Right lobe of liver (tissue), 6 donors: Measurements from ENCODE around the gene SEC31A. TPM values are rescaled to one million over a fixed set of nuclear protein-coding genes. Genes with fewer than 3 reads are reported as not detected.

Experiments used
- ATAC-seq, 4 donors: fragments of 200-7000 bp; cut with Tn5 transposase; one replicate each; pipeline ENCODE4 v1.9.1; 2020; ENCODE audit warnings: mild to moderate bottlenecking in 4 of 4, moderate library complexity in 4 of 4
- DNase-seq, 3 donors: peaks; one replicate each; pipeline ENCODE4 v3.0.0-alpha.2; 2020
- H3K27ac ChIP-seq, 3 donors: fragments of 200-600 bp; one replicate each; pipeline ENCODE4 v1.8.0; 2022
- H3K27me3 ChIP-seq, 2 donors: fragments of 200-600 bp; one replicate each; pipeline ENCODE4 v1.8.0; 2022
- H3K36me3 ChIP-seq, 4 donors: fragments of 200-600 bp; sonication (generic) in 1 of 4; one replicate each; pipeline versions ENCODE4 v1.5.1 to v1.8.0; 2017 to 2022; ENCODE audit warnings: control low read depth in 1 of 4
- H3K4me1 ChIP-seq, 4 donors: fragments of 200-600 bp; sonication (generic) in 1 of 4; one replicate each; pipeline versions ENCODE4 v1.5.1 to v1.8.0; 2017 to 2022; ENCODE audit warnings: control low read depth in 1 of 4
- H3K4me3 ChIP-seq, 3 donors: fragments of 200-600 bp; one replicate each; pipeline ENCODE4 v1.8.0; 2022
- H3K9me3 ChIP-seq, 4 donors: fragments of 200-600 bp; sonication (generic) in 1 of 4; one replicate each; pipeline versions ENCODE4 v1.5.1 to v1.8.0; 2017 to 2022; ENCODE audit warnings: control low read depth in 1 of 4
- POLR2A ChIP-seq: fragments of 450-650 bp; IDR thresholded peaks from one replicate; pipeline ENCODE4 v1.6.1; 2017; ENCODE audit warnings: antibody characterized with exemption, mild to moderate bottlenecking
- WGBS: methylation state at CpG from one replicate; pipeline ENCODE4 v1.1.6; 2018; ENCODE audit warnings: low coverage, low lambda C conversion rate; ENCODE audit not compliant: insufficient coverage; ENCODE audit errors: missing lambda C conversion rate; 5-methylcytosine and 5-hydroxymethylcytosine counted together
- intact Hi-C, 2 donors: fragments of 100-400 bp; cut with DNase I; formaldehyde crosslinking; loops; one replicate each; pipeline versions ENCODE4 v1.11.2 to v1.14.1; 2022
- total RNA-seq, 6 experiments: library from RNA; depleted of rRNA in 2 of 6; stranded (reverse); fragments of >200 nt in 2 of 6; fragmentation: NEBNext Ultra II Directional in 3 of 6; extraction: Animal tissue kit (Norgen Biotek cat#: 25700) in 3 of 6; gene quantifications; one replicate each; pipeline versions ENCODE4 v1.1.0 to v1.2.4, GENCODE V29; 2016 to 2023
- TF ChIP-seq, protein P1 (sequence below), 4 donors: fragments of 200-600 bp in 3 of 4; fragments of 450-650 bp in 1 of 4; IDR thresholded peaks; one replicate each; pipeline versions ENCODE4 v1.5.1 to v1.8.0; 2016 to 2022; ENCODE audit warnings: antibody characterized with exemption in 4 of 4, mild to moderate bottlenecking in 2 of 4
- donor health status: DM: no; HTN: yes; CAD: no.
- donor health status: DM: no; HTN: no; CAD: no.
- donor health status: DM: no; HTN: no; CAD: no.
- donor health status: DM: no; HTN: yes; CAD: no.
- donor health status: DM: no; HTN: yes; CAD: no.

The SEC31A gene
- total RNA-seq, 6 experiments from 2014 or later = 117 to 161 (median 128) TPM

GRCh38 chr4:82909326-82909725, 18.4 kb upstream of the SEC31A start:
- no peak for ATAC-seq
- Histone ChIP-seq H3K4me1 (no peaks in the 10 kb centered on the region), H3K36me3 (peaks cover 0 to 14% (median 7%) of the 10 kb centered on the region in 4 donors), H3K4me3 (no peak overlapping the region), H3K9me3 (no peaks in the 10 kb centered on the region), H3K27me3 (no peaks in the 10 kb centered on the region), H3K27ac (no peak overlapping the region)
- WGBS = 89% methylated on average over 1 of the region's 1 CpG
- TF ChIP-seq, protein P1, sequence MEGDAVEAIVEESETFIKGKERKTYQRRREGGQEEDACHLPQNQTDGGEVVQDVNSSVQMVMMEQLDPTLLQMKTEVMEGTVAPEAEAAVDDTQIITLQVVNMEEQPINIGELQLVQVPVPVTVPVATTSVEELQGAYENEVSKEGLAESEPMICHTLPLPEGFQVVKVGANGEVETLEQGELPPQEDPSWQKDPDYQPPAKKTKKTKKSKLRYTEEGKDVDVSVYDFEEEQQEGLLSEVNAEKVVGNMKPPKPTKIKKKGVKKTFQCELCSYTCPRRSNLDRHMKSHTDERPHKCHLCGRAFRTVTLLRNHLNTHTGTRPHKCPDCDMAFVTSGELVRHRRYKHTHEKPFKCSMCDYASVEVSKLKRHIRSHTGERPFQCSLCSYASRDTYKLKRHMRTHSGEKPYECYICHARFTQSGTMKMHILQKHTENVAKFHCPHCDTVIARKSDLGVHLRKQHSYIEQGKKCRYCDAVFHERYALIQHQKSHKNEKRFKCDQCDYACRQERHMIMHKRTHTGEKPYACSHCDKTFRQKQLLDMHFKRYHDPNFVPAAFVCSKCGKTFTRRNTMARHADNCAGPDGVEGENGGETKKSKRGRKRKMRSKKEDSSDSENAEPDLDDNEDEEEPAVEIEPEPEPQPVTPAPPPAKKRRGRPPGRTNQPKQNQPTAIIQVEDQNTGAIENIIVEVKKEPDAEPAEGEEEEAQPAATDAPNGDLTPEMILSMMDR (IDR thresholded peaks at IDR 0.05) = no peak
- no peak for TF ChIP-seq POLR2A
- intact Hi-C loops = loop anchor here in 1 of 2 donors (10.0 kb wide), 1 partner anchor 95 kb away; no protein-coding TSS in a partner anchor
- DNase-seq = no peak

DNA sequence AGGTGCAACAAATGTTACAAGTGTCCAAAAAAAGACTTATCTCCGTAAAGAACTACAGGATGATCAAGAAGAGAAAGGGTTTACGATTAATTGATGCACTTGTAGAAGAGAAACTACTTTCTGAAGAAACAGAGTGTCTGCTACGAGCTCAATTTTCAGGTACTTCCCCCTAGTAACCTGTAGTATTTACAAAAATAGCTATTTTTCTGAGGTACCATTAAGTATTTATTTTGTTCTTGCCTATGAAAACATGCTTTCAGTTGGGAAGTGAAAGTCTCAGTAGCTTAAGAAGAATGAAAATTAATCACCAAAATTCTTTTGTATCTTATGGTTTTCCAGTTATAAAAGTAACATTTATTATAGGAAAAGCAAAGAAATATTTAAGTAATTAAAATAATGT, 15.5 kb upstream of the SEC31A start:
- no peaks in the 10 kb centered on the region for H3K27me3 ChIP-seq
- no peaks in the 10 kb centered on the region for H3K9me3 ChIP-seq
- no peak overlapping the region for H3K4me3 ChIP-seq
- no peak for DNase-seq
- H3K27ac ChIP-seq = no peak overlapping the region
- no peak for ATAC-seq
- H3K4me1 ChIP-seq = no peaks in the 10 kb centered on the region
- WGBS = 91% methylated on average over 3 of the region's 3 CpGs
- intact Hi-C loops = loop anchor here in 1 of 2 donors (10.0 kb wide), 1 partner anchor 98 kb away; no protein-coding TSS in a partner anchor
- TF ChIP-seq, protein P1 (IDR thresholded peaks at IDR 0.05) = no peak
- TF ChIP-seq POLR2A = no peak
- H3K36me3 ChIP-seq = peaks cover 0 to 14% (median 6%) of the 10 kb centered on the region in 4 donors

- H3K27me3 ChIP-seq = no peaks in the 10 kb centered on the region
- no peak overlapping the region for H3K27ac ChIP-seq
- DNase-seq (no peak), ATAC-seq (no peak)
- H3K36me3 ChIP-seq = peaks cover 0 to 14% (median 4%) of the 10 kb centered on the region in 4 donors
- intact Hi-C loops = loop anchor here in 1 of 2 donors (10.0 kb wide), 1 partner anchor 100 kb away; no protein-coding TSS in a partner anchor
- TF ChIP-seq, protein P1 (IDR thresholded peaks at IDR 0.05) = no peak
- no peak for TF ChIP-seq POLR2A
- 69% methylated on average over 2 of the region's 2 CpGs for WGBS
- H3K4me1 ChIP-seq = no peaks in the 10 kb centered on the region
- H3K9me3 ChIP-seq = no peaks in the 10 kb centered on the region
- no peak overlapping the region for H3K4me3 ChIP-seq
Measured at GRCh38 chr4:82905205-82905604, 14.3 kb upstream of the SEC31A start.

DNA sequence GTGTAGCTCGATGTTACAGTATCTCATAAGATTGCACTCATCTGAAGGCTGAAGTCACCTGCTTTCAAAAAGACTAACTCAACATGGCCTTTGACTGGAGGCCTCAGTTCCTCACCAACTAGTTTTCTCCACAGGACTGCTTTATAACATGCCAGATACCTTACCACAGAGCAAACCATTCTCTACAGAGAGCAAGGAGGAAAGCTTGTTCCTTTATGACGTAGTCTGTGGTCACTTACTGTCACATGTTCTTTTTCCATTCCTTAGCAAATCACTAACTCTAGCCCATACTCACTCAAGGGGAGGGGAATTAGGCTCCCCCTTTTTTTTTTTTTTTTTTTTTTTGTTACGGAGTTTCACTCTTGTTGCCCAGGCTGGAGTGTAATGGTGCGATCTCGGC, 12.8 kb upstream of the SEC31A start:
- Histone ChIP-seq H3K36me3 (peaks cover 0 to 14% (median 4%) of the 10 kb centered on the region in 4 donors), H3K27ac (no peak overlapping the region), H3K27me3 (no peaks in the 10 kb centered on the region), H3K4me3 (no peak overlapping the region), H3K4me1 (peaks cover 0 to 9% (median 0%) of the 10 kb centered on the region in 4 donors), H3K9me3 (no peaks in the 10 kb centered on the region)
- TF ChIP-seq, protein P1 (IDR thresholded peaks at IDR 0.05) = no peak
- no peak for TF ChIP-seq POLR2A
- no peak for ATAC-seq
- WGBS = 90% methylated on average over 4 of the region's 5 CpGs
- DNase-seq = no peak
- intact Hi-C loops = loop anchor here in 1 of 2 donors (10.0 kb wide), 1 partner anchor 101 kb away; no protein-coding TSS in a partner anchor
